GM06990 (cell line): ENCODE results near the gene EPB41.

Experiments
- DNase-seq: peaks from one replicate; pipeline ENCODE4 v3.0.0-alpha.2; 2011; ENCODE audit not compliant: insufficient read length; ENCODE audit errors: extremely low read depth
- H3K27me3 ChIP-seq: replicated peaks from 2 replicates; pipeline ENCODE4 v1.6.0; 2011; ENCODE audit warnings: low read length; ENCODE audit not compliant: control insufficient read depth, insufficient read depth
- H3K36me3 ChIP-seq: 2 replicates; pipeline ENCODE4 v1.5.1; 2011; ENCODE audit warnings: low read length; ENCODE audit not compliant: control insufficient read depth, insufficient read depth
- H3K4me3 ChIP-seq: replicated peaks from 2 replicates; pipeline ENCODE4 v1.5.1; 2011; ENCODE audit warnings: low read depth, mild to moderate bottlenecking, control low read depth, low read length
- TF ChIP-seq, protein P1 (sequence below): IDR thresholded peaks from 2 replicates; pipeline ENCODE4 v1.5.1; 2011; ENCODE audit warnings: low read length, control low read depth, mild to moderate bottlenecking, inconsistent platforms; ENCODE audit not compliant: insufficient read depth, poor library complexity, severe bottlenecking

The EPB41 gene

DNA sequence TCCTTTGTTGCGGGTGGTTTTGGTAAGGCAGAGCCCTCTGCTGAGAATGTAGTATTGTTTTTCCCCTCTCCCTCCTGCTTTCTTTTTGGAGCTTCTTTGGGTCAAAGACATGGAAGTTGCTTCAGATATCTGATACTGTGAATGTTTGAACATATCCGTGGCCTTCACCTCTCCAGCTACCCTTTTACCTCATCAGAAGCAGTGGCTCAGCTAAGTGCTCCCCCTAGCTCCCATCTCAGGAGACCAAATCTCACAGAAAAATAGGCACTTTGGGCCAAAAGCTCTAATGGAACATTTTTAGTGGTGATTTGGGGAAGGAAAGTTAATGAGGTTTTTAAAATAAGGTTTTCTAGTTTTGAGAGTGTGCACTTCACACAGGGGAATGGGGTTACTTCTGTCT is 203.0 kb downstream of the EPB41 start:
- no peaks in the 10 kb centered on the region for H3K27me3 ChIP-seq
- no peak overlapping the region for H3K4me3 ChIP-seq
- H3K36me3 ChIP-seq = peaks cover 2% of the 10 kb centered on the region
- TF ChIP-seq, protein P1, sequence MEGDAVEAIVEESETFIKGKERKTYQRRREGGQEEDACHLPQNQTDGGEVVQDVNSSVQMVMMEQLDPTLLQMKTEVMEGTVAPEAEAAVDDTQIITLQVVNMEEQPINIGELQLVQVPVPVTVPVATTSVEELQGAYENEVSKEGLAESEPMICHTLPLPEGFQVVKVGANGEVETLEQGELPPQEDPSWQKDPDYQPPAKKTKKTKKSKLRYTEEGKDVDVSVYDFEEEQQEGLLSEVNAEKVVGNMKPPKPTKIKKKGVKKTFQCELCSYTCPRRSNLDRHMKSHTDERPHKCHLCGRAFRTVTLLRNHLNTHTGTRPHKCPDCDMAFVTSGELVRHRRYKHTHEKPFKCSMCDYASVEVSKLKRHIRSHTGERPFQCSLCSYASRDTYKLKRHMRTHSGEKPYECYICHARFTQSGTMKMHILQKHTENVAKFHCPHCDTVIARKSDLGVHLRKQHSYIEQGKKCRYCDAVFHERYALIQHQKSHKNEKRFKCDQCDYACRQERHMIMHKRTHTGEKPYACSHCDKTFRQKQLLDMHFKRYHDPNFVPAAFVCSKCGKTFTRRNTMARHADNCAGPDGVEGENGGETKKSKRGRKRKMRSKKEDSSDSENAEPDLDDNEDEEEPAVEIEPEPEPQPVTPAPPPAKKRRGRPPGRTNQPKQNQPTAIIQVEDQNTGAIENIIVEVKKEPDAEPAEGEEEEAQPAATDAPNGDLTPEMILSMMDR = peak; percentile 7
- DNase-seq = no peak

DNA sequence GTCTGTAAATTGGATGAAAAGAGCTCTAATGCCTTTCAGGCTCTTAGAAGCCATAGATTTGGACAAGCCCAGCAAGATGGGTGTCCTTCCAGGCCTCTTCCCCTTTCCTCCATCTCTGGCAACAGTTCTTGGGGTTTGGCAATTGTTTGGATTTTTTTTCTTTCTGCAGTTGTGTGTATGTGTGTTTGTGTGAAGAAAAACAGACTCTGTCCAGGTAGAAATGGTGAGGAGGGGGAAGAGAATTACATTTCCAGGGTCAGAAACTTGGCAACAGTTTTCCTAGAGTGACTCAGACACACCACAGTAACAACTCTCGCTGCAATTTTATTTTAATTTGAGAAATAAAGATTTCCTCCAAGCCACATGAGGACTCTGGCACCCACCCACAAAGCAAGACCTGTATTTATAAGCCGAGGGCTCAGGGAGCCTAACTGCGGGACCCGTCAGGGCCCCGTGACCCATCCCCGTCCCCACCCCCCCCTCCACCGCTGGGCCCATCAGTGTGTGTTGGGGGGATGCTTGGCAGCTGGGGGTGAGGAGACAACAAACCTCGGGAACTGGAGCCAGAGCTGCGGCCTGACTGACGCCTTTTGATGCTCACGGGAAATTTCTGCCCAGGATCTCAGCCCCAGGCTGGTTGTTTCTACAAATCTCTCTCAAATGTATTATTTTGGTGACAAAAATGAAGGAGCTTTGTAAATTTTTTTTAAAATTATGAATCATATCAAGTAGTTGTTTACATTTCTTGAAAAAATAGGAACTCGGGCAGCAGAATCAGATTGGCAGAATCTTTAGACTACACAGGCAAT is 205.0 kb downstream of the EPB41 start:
- TF ChIP-seq, protein P1 = no peak
- Histone ChIP-seq H3K4me3 (no peak overlapping the region), H3K27me3 (no peaks in the 10 kb centered on the region; the same call in 1 of the 2 replicates), H3K36me3 (peaks cover 2% of the 10 kb centered on the region)
- DNase-seq = no peak

DNA sequence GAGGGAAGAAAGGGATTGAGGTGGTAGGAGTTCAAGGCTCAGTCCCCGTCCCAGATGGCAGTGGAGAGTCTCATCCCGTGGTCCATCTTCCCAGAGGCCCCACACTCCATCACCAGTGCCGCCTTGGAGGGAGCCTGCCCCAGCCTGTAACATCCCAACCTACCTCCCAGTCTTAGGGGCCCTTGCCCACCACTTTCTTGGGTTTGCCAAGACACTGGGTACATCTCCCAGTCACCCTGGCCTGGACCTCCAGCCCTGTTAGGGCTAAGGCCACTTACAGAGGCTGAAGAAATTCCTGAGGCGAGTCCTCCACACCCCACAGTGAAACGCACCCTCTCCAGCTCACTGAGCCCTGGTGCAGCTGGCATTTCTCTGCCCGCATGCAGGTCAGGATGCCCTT is 206.0 kb downstream of the EPB41 start:
- DNase-seq = no peak
- H3K4me3 ChIP-seq = no peak overlapping the region
- TF ChIP-seq, protein P1 = no peak
- peaks cover 2% of the 10 kb centered on the region for H3K36me3 ChIP-seq
- H3K27me3 ChIP-seq = no peaks in the 10 kb centered on the region; the same call in 1 of the 2 replicates

DNA sequence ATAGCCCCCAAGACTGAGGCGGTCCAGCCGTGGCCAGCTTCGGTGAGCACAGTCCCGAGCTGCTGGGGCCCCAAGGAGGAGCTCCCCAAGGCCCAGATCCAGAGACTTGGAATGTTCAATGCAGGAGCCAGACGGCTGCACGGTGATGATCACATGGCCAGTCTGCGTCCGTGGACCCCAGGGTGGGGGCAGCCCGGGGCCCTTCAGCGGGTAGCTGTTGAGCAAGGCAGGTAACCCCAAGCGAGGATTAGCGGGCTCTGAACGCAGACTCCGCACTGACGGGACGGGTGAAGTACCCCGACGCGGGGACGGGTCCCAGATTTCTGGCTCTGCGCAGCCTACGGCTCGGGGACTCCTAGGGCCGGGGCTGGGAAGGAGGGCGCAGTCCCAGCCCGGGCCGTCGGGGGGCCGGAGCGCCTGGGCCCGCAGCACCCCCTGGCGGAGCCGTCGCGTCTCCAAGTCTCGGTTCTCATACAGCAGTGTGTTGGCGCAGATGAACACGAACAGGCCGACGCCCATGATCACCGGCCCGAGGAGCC is 206.6 kb downstream of the EPB41 start:
- peak; percentile 69 for DNase-seq
- H3K36me3 ChIP-seq = peaks cover 2% of the 10 kb centered on the region
- no peaks in the 10 kb centered on the region; the same call in 1 of the 2 replicates for H3K27me3 ChIP-seq
- H3K4me3 ChIP-seq = no peak overlapping the region
- TF ChIP-seq, protein P1 = peak; percentile 28

DNA sequence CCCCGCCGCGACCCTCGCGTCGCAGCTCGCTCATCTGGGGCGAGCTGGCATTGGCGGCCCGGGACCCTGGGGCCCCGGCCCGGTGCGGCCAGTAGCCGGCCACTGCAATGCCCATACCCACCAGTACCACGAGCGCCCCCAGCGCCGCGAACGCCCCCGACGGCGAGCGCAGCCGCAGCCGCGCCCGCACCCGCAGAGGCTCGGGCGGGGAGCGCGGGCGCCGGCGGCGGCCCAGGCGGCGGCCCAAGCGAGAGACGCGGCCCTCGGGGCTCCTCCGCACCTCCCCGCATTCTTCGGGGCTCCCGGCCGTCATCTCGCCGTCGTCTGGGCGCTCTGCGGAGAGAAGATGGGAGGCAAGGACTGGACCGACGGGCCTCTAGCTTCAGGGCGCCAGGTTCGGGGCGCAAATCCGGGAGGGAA is 207.2 kb downstream of the EPB41 start:
- Histone ChIP-seq H3K27me3 (no peaks in the 10 kb centered on the region; the same call in 1 of the 2 replicates), H3K36me3 (peaks cover 2% of the 10 kb centered on the region), H3K4me3 (no peak overlapping the region)
- no peak for DNase-seq
- TF ChIP-seq, protein P1 = no peak
